Suppressor macrophage (primary cell): Measurements from ENCODE around the gene ANK3.
A peak's percentile ranks its signal among the peaks of the same experiment; 100 is the strongest.

Experiments
- DNase-seq, 4 experiments: peaks; one replicate each; pipeline ENCODE4 v3.0.0-alpha.2; 2020 to 2022

ANK3 gene

DNA sequence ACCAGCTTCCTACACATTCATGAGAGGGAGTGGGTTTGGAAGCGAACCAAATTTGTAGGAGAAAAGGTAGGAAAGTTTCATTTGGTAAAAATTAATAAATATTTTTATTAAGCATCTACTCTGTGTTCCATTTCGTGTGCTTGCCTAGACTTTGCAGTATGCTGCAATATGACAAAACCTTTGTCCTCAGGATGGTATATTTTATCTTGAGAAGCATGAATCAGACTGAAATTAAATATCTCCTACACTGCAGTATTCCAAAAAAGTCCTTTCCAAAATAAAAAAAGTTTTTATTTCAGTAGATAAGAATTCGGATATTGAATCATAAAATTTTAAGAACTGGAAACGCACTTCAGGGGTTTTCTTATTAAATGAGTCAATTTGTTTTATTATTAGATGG, 47.7 kb downstream of the ANK3 start:
- no peak for DNase-seq

DNA sequence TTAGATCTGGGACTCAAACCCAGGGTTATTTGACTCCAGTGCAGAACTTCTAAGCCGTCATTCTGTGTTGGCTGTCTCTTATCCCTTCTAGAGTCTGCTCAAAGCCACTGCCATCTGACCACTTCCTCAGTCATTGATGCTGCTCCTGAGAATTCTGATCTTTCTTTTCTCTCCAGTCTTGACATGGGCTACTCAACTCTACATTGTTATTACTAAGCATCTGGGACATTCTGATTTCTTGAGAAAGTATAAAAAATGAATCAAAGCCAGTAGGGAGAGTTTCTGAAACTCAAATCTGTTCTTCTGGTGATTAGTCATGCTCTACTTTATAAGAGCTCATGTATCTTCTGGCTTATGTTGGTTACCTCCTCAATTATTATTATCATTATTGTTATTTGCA, 48.7 kb downstream of the ANK3 start:
- no peak for DNase-seq

DNA sequence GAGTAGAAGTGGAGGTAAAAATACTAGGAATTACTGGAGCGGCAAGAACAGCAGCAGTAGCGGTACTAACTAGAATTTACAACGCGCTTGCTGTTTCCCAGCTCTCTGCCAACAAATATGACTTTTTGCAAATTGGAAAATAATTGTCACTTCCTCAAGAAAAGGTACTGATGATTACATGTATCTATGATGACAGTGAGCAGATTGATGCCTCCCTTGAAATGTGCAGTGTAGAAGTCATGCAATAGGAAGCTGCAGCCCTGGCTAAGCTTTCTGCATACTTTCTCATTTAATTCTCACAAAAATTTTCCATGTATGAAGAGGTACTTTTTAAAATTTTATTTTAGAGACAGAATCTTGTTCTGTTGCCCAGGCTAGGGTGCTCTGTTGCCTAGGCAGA, 49.9 kb downstream of the ANK3 start:
- no peak for DNase-seq

DNA sequence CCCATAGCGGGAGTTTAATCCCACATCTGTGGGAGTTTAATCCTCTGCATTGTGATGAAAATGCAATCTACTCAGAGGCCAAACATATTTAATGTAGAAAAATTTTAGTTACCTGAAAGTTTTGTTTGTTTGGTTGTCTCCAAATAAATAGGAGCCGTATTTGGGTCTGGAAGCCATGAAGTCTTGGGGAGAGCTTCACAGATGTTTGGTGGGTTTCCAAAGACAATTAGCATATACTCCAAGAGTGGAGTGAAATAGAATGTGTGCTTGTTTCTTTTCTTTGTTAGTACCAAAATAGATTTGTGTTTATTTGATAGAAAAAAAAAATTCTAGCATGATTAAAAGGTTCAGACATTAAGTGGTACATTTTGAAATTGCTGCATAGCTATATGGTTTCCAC, 50.9 kb downstream of the ANK3 start:
- no peak for DNase-seq

DNA sequence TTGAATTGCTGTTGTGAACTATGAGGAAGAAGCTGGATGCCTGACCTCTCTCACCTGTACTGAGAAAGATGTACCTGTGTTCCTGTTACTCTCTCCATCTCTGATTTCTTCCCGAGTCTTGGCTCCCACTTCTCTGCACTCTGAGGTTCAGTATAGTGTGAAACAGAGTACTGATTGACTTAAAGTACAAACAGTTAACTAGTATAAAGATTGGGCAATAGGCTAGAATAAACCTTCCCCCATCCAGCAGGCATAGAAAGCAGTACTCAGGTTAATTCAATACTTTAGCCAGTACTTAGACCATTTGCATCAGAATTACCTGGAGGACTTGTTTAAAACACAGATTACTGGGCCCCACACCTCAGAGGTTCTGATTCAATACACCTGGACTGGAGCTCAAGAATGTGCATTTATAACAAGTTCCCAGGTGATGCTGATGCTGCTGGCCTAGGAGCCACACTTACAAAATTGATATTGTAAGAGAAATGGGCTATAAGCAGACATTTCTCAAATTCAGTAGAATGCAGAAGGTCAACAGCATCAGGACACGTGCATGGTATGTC, 51.6 kb downstream of the ANK3 start:
- DNase-seq = no peak

DNA sequence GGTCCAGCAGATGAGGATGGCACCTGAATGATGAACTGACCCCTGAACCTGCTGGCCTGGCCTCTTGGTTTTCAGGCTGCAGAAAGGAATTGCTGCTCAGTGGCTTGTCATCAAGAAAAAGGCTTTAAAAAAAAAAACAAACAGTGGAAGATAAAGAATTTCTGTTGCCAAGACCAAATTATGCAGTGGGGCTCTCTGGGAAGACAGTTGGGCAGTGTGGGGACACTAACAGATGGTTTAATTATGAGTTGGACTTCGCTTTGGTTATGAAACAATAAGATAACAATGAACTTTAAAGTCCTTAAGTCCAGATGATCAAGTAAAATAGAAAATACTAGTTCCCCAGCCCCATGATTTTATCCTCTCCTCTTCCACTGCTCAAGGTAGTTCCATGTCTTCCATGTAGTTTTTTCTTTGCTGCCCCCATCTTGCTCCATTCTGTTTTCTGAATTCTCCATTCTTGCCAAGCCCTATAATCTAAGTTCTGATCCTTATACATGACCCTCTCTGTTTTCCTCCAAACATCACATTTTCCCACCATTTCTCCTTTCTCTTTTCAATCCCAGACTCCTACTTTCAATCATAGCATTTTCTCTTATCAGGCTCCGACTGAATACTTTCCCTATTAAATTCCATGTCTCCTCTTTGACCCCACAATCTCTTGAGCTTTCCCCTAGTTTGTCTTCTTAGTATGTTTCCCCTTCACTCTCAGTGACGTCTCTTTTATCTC, 52.6 kb downstream of the ANK3 start:
- DNase-seq = no peak

DNA sequence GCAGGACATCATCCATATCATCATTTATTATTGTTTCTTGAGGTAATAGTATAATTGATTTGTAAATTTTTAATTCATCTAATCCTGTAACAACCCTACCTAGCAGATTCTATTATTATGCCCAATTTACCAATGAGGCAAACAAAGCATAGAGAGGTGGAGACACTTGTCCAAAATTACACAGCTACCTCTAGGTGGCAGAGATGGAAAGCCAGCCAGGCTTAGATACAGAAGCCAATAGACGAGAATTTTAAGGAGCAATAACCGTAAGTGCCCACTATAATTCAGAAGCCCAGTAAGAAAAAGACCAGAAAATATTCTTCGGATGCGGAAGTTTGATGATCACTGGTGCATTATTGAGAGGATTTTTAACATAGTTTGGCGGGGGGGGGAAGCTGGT, 54.0 kb downstream of the ANK3 start:
- DNase-seq = no peak

DNA sequence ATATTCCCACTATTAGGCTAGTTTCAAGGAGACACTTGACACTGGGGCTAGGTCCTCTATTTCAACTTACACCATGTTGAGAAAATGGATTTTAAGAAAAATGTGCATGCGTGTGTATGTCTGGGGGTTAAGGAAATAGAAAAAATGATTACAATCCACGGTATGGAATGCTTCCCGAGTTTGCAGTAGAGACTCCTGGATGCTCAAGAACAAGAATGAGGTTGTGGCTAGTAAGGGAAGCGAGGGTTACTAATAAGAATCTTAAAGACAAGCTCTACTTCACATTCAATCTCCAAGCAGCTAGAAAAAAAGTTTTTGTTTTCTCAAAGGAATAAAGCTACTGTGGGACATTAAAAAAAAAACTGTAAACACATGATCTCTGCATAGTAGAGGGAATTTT, 54.7 kb downstream of the ANK3 start:
- no peak for DNase-seq

DNA sequence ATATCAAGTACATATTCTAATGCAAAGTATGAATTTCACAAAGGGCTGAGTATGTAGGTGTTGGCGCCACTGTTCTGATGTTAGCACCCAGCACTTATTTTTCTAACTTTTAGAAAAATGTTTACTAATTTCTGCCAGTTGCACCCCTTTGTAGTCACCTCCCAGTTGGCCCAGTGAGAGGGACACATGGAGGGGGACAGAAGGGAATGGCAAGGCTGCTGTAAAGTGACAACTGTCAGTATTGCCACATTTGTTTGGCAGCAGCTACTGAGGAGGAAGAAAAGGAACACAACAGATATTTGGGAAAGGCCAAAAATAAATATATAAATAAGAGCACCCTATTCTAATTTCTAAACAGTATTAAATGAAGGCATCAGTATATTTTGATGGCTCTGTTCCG, 57.3 kb downstream of the ANK3 start:
- DNase-seq = no peak

DNA sequence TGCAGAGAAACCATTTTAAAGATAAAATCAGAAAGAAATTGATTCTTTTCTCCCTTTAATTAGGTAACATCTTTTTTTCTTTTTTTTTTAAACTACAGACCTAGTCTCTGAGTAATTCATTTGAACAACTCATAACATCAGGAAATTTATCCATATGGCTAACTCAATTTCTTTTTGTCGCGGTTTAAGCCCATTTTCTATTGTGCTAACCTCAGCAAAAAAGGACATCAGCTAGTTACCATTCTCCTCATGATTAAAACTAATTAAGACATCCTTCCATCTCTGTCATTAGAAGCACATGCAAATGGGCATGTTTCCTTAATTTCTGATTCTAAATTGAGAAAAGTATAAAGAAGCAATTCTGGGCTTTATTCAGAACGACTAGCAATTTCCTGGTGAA, 57.8 kb downstream of the ANK3 start:
- no peak for DNase-seq

DNA sequence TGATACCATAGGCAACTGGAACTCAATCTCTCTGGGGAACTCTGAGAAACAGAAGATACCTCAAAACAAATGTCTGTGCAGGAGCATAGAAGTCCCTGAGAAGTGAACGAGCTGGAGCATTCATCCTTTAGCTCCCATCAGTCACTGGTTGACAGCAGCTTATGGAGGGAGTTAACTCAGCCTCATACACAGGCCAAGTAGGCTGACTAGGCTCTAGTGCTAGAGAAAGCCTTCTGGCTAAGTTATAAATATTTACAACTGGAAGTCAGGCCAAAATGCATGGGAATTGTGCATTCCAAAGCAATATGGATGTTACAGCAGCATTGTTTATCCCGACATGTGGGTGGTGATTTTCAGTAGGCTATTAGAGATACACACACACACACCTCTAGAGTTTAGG, 66.5 kb downstream of the ANK3 start:
- DNase-seq = no peak

DNA sequence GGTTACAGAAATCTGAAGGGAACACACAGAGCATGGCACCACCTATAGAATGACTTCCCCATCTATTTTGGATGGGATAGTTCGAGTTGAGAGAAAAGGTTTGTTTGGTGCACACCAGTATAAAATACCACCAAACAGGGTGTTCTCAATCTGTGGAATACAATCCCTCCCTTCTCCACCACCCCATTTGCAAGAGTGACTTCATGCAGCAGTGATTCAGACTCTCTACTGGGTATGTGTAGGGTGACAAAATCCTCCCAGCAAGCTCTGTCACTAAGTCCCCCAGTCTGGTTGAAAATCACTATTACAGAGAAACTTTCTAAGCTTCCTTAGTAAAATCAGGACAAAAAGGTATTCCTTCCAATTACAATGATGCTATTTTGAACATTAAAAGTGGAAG, 69.0 kb downstream of the ANK3 start:
- no peak for DNase-seq

DNA sequence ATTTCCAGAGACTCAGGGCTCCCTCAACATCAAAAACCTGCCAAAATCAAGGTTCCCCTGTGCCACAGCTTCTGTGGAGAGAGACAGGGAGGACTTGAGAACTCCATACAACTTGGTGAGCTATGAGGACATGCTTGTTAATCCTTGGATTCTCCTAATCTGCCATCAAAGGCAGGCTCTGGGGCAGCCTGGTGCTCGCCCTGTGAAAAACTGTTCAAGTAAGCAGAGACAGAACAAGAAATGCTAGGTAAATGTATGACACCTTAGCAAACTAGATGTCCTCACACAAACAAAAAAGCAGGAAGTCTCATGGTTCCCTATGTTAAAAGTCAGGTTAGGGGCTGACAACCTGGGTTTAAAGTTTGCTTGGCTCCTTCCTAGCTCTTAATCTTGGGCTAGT, 73.6 kb downstream of the ANK3 start:
- no peak for DNase-seq

DNA sequence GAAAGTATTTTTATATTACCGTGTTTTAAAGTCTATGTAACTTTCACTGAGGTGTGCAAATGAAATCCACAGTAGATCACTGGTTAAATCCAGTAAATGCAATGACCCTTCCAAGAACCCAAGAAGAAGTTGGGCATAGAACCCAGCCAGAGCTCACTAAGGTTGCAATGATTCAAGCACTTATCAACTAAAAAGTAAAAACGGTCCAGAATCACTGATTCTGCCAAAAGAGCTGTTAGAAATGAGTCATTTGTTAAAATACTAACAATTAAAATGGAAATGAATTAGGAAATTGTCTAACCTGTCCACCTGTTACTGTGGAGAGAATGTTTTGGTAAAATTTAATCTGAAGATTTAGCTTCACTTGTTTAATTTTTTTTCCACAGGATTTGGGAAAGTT, 74.4 kb downstream of the ANK3 start:
- no peak for DNase-seq

DNA sequence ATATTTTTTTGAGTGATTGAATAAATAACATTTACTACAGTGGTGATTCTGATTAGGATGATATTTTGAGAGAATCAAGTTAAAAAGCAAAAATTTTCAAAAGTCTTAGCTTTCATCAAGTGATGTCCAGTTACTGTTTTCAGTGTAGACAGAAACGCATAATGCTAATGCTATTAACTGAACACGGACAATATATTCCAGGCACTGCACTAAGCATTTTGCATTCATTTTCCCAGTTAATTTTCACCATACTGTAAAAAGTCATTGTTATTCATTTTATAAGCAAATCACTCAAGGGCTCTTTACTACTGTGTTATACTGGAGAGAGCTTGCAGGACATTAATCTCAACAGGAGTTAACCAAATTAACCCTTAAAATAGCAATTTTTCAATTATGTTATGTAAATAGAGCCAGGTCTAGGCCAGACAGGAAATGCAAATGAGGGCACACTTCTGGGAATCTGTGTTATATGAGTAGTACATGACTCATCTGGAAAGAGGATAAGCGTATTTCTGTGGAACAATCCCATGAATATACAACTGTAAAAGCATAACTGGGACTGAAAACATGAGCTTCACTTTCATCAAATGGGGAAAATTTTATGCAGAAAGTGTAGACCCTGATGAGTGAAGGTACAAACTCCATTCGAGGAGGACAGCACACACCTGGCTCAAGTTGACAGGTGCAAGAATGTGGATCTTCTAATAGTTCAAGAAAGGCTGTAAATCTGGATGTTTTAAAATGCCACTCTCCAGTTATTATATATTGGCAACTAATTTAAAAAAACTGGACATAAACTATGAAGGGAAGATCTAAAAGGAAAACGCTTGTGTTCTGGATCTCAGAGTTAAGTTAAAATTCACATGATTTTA, 75.4 kb downstream of the ANK3 start:
- DNase-seq = peak in 2 of 4 experiments; percentile 6 to 8

DNA sequence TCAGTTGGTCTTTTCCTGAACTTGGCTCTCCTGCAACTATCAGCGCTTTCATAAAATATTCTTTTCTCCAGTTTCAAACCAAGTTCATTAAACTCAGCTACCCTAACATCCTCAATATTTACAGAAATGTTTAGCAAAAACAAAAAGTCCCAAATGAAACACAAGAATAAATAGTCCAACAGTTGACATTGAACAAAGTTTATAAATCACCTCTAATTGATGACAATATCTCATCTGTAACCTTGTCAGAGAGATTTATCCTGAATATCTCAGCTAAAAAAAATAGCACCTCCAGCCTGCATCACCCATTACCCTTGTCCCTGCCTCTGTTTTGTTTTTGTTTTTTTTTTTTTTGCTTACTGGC, 76.1 kb downstream of the ANK3 start:
- no peak for DNase-seq

DNA sequence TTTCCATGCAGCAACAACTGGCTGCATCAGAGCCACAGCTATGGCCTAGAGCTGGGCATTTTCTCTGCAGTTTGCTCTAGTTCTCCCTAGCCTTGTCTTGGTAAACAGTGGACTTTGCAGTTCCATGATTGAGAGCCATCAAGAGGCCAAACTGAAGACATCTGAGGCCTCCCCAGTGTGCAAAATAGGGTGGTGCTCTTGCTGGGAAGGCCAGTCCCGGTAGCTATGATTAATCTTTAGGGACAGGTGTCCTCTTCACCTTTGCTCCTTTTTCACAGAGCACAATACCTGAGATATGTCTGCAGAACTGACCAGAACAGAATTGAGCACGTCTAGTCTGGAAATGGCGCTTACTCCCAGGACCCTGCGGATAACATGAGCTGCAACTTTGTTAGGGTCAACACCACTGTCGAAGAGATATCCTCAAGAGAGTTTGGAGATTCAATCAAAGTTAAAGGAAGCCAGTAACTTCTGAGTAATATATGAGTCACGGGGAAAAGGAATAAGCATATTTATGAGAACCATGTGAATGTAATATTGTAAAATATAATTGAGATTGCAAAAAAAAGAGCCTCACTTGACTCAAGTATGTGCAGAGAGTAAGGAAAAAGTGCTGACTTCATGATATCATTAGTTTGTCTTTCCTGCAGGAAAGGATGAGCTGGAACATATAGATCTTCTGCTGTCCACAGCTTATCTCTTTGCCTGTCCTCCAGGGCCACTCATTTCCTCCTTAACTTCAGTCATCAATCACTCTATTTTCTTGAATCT, 76.7 kb downstream of the ANK3 start:
- DNase-seq = peak in 1 of 4 experiments; percentile 13

DNA sequence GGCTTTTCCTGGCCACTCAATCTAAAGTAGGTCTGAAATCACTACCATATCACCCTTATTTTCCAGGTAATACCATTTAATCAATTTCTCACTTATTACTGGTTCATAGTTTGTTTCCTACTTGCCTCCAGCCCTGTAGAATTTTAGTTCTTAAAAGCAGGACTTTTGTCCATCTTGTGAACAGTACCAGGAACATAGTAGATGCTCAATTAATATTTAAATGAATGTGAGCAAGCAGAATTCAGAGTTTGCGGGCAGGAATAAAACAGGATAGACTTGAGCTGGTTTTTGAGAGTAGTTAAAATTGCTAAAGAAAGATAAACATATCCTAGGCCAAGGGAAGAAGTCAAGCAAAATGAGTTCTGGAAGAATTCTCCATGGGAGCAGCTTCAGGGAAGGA, 77.9 kb downstream of the ANK3 start:
- no peak for DNase-seq

DNA sequence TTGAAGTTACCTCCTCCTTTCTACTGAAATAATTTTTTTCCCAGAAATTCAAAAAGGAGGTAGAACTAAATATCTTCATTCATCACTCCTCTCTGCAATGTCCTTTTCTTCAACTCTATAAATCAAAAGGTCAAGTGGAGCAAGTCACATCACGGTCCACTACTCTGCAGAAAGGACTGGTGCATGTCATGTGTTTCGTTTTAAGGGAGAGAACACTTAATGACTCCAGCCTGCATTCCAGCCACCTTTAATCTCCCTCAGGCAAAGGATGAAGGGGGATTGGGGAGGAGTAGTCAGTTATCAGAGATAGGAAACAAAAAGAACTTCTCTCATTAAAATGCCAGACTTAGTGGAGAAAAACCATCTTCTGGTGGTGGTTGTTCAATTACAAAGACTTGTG, 78.9 kb downstream of the ANK3 start:
- DNase-seq = no peak

DNA sequence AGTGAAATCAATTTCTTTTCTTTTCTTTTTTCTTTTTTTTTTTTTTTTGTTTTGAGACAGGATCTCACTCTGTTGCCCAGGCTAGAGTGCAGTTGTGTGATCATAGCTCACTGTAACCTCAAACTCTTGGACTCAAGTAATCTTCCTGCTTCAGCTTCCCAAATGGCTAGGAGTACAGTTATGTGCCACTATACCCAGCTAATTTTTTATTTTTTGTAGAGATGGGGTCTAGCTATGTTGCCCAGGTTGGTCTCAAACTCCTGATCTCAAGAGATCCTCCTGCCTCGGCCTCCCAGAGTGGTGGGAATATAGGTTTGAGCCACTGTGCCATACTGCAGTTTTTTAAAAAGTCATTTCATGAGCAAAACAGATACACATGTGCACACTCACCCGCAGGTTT, 79.8 kb downstream of the ANK3 start:
- no peak for DNase-seq

DNA sequence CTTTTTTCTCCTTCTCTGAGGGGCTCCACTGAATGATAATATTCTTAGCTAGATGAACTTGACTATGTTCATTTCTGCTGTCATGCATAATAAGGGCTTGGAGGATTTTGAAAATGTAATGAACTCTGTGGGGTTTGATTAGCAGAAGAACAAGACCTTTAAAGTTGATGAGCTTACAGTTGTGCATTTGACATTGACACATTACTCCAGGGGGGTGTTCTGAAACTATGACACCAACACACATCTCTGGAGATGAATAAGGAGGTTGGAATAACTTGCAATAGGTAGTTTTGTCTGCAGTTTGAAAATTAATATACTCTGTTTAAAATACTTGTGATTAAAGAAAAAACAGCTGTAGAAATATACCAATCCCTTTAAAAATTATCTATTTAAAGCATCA, 80.3 kb downstream of the ANK3 start:
- no peak for DNase-seq

DNA sequence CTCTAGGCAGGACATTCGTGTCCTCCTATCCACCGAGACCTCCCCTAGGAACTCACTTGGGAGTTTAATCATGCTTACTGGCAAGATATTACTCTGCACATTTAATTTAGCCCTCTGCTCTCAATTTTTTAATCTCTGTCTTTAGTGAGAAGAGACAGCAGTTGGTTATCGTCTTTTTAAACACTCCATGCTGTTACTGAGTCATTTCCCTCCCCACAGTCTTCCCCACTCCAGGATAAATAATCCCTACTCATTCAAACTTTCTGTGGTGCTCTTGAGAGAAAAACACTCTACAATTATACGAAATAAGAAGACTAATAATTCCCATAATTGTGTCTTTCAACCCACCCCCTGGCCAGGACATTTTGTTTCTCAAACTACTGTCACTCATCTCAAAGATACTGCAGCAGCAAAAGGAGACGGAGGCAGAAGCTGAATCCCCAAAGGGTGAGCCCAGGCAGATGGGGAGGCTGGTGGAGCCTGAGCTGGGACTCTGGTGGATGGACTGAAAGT, 84.2 kb downstream of the ANK3 start:
- DNase-seq = no peak

DNA sequence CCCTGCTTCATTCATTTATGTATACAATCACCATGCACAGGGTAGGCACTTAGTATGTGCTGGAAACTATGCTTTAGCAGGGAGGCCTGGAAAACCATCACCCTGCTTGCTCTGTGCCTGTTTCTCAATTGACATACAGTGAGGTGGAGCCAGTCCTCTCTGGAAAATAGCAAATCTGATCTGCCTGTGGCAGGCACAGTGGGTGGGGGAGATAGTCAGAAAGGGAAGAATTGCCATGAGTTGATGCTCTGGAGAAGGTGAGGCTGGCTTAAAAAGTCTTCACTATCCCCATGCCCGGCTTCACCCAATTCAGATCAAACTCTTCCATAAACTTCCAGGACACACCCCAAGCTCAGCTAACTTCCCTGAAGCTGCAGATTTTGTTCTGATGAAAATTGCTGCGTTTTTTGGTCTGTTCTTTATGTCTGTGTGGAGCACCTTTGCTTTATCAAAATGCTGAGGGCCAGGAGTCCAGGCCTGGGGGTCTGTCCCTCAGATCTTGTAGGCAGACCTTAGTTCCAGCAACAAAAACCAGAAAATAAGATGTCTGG, 84.8 kb downstream of the ANK3 start:
- DNase-seq = no peak
